GM12872 (cell line): Measurements from ENCODE around the gene STRIP2.

Experiments
- CTCF ChIP-seq: IDR thresholded peaks from 3 replicates; pipeline ENCODE4 v1.5.1; 2011; ENCODE audit warnings: low read depth, mild to moderate bottlenecking, low read length, moderate library complexity; ENCODE audit not compliant: insufficient read depth

STRIP2 gene

GRCh38 chr7:129389829-129390228, 44.4 kb upstream of the STRIP2 start:
- TF ChIP-seq CTCF, result no peak

GRCh38 chr7:129390314-129390713, 43.9 kb upstream of the STRIP2 start:
- no peak for TF ChIP-seq CTCF

DNA sequence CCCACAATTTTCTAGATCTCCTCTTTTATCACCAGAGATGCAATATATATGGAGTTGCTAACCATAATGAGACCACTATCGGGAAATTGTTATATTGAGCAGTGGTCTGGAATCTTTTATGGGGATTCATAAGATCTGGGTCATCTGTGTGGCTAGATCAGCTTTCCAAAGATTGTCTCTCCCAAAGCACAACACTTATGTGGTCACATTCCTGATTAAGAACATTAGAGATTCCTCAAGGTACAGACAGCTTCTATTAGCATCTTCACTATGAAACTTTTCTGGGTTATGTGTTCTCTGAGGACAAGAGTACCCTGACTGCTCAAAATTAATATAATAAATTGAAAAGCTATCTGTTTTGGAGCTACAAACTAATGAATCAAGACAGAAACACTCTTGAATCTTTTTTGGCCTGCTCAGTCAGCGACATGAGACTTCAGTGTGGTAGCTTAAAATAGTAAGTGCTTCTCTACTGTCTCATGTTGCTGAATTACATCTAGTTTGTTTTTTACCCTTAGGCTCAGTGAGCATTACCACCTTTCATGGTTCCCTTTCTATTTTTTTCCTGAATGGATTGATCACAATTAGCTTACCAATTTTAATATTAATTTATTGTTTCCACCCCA, 42.6 kb upstream of the STRIP2 start:
- TF ChIP-seq CTCF, result no peak

DNA sequence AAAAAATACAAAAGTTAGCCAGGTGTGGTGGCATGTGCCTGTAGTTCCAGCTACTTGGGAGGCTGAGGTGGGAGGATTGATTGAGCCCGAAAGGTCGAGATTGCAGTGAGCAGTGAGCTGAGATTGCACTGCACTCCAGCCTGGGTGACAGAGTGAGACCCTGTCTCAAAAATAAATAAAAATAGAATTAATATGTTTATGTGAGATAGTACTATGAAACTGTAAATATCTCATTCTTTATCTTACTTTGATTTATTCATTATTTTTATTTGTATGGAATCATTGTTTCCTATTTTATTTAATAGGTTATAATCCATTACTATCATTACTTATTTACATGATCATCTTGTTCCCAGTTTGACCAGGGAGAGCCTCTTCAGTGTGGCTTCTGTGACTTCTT, 41.0 kb upstream of the STRIP2 start:
- no peak for TF ChIP-seq CTCF

- TF ChIP-seq CTCF, result no peak
These were observed 40.1 kb upstream of the STRIP2 start for GRCh38 chr7:129394101-129394500.

DNA sequence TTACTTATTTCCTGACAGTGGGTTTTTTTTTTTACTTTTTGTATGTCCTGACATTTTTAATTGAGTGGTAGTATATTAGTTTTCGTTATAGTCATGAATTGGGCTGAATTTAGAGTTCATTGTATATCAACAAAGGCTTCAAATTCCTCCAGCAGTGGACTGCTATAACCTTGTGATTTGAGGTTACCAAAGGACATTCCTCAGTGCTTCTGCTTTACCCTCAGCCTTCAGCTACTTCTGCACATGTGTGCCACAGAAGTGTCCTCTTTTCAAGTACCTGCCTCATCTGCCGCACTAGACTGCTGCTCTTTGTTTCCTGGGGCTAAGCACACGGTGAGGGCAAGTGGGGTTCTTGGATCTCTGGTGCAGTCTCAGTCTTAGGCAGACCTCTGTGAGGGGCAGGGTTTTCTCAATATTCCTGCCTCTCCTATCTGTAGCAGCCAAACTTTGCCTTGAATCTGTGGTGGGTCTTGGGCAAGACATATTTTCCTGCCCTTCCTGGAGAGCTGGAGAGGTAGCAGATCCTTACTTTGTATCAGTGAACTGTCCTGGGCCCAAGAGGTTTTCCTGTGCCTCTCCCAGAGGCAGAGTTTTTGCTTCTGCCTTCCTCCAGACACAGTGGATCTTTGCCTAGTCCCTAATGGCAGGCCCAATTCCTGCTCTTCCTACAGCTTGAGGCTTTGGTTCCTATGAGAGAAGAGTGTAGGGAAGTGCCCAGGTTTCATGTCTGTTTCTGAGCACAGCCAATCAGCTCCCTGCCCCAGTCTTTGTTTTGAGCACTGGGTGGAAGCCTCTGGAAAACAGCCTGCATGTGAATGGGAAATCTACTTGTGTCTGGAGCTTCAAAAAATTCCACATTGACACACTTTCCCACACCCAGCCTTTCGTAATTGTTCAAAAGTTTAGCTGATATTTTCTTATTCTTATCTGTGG, 39.0 kb upstream of the STRIP2 start:
- TF ChIP-seq CTCF, result no peak

DNA sequence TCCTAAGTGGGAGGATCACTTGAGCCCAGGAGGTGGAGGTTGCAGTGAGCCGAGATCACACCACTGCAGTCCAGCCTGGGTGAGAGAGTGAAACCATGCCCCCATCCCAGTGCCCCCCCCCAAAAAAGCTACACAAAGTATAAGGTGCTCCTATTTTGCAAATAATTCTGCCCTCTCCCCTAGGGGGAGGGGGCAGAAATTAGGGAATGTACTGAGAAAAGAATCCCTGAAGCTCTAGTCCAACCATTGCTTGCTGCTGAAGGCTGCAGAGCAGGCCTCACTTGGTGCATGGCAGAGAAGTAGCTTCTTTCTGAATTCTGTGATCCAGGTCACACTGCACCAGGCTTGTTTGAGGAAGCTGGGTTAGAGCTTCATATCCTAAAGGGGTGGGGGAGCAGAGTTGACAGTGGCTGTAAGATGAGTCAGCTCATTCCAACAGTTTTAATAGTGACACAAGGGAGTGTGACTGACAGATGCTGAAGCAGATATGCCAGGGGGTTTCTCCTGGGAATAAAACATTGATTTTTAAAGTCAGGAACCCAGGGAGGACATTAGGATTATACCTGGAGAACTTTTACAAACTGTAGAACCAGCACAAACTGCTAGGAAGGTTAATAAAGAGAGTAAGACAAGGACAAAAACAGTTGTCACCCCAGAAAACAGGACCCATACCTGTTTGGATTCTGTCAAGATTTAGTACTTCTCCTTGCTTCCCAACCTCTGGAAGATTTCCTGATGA, 32.8 kb upstream of the STRIP2 start:
- no peak for TF ChIP-seq CTCF
